Endothelial cell of umbilical vein (primary cell): ENCODE measurements around the gene MYH14. TPM values are rescaled to one million over a fixed set of nuclear protein-coding genes. Genes with fewer than 3 reads are reported as not detected.

ENCODE experiments used
- BruUV-seq: library from RNA; stranded (reverse); fragments of 400-500 nt; replicated peaks from 2 replicates; lab custom pipeline; 2021; lab: Mats Ljungman, UMichigan
- CTCF ChIA-PET: fragments of 300-600, 350-600 bp; sonication (Branson Sonifier 250); formaldehyde crosslinking; loops from one replicate; lab custom pipeline; 2021; ENCODE audit warnings: antibody characterized with exemption, inconsistent platforms; lab: Charles Lee
- POLR2A ChIA-PET: fragments of 300-600, 350-600 bp; sonication (Branson Sonifier 250); formaldehyde crosslinking; loops from one replicate; lab custom pipeline; 2021; ENCODE audit warnings: antibody characterized with exemption, inconsistent platforms; lab: Charles Lee
- DNase-seq: peaks from one replicate; pipeline ENCODE4 v3.0.0-alpha.2; 2011; ENCODE audit warnings: low read depth, low spot score
- FAIRE-seq: peaks from 2 replicates; lab custom pipeline; 2011; peaks lifted over from hg19 to GRCh38; lab: Jason Lieb, UNC
- H2AFZ ChIP-seq: 2 replicates; pipeline ENCODE4 v1.6.0; 2012; ENCODE audit warnings: low read depth, low read length, control low read depth, inconsistent platforms
- H3K27ac ChIP-seq: 2 replicates; pipeline ENCODE4 v1.5.1; 2011; ENCODE audit warnings: low read depth, mild to moderate bottlenecking, control low read depth, low read length, moderate library complexity; ENCODE audit not compliant: insufficient read depth
- H3K27me3 ChIP-seq, 2 experiments: 2 replicates each; pipeline versions ENCODE4 v1.6.0 to v1.6.1; 2011; ENCODE audit warnings: low read length in 2 of 2, mixed read lengths in 1 of 2; ENCODE audit not compliant: control insufficient read depth in 2 of 2, insufficient read depth in 2 of 2
- H3K36me3 ChIP-seq, 2 experiments: 2 replicates in 1 of 2; 3 replicates in 1 of 2; pipeline ENCODE4 v1.5.1; 2011; ENCODE audit warnings: low read length in 2 of 2, mild to moderate bottlenecking in 1 of 2, moderate library complexity in 1 of 2; ENCODE audit not compliant: control insufficient read depth in 2 of 2, insufficient read depth in 2 of 2; ENCODE audit errors: extremely low read depth in 1 of 2
- H3K4me1 ChIP-seq: 3 replicates; pipeline ENCODE4 v1.5.1; 2011; ENCODE audit warnings: mild to moderate bottlenecking, low read length; ENCODE audit not compliant: control insufficient read depth, insufficient read depth; ENCODE audit errors: extremely low read depth
- H3K4me2 ChIP-seq: 2 replicates; pipeline ENCODE4 v1.6.1; 2011; ENCODE audit warnings: low read length, control low read depth, mixed read lengths; ENCODE audit not compliant: insufficient read depth
- H3K4me3 ChIP-seq, 3 experiments: fragments of 200-600 bp in 1 of 3; sonication (generic), shearing (Covaris generic) in 1 of 3; replicated peaks in 1 of 3; 2 replicates each; pipeline ENCODE4 v1.5.1; 2011 to 2016; ENCODE audit warnings: control low read depth in 3 of 3, low read length in 3 of 3, mild to moderate bottlenecking in 2 of 3, inconsistent platforms in 1 of 3, low read depth in 1 of 3, moderate library complexity in 1 of 3; ENCODE audit not compliant: insufficient read depth in 1 of 3
- H3K79me2 ChIP-seq: 2 replicates; pipeline ENCODE4 v1.6.0; 2012; ENCODE audit warnings: low read length, inconsistent platforms; ENCODE audit not compliant: control insufficient read depth, insufficient read depth
- H3K9ac ChIP-seq: replicated peaks from 2 replicates; pipeline ENCODE3; 2011; ENCODE audit warnings: low read length, control low read depth; ENCODE audit not compliant: insufficient read depth; ENCODE audit errors: extremely low read depth
- H3K9me1 ChIP-seq: replicated peaks from 3 replicates; pipeline ENCODE4 v1.6.0; 2011; ENCODE audit warnings: mild to moderate bottlenecking, low read length; ENCODE audit not compliant: control insufficient read depth, insufficient read depth; ENCODE audit errors: extremely low read depth
- H3K9me3 ChIP-seq: replicated peaks from 2 replicates; pipeline ENCODE4 v1.5.1; 2012; ENCODE audit warnings: low read length, inconsistent platforms; ENCODE audit not compliant: control insufficient read depth, insufficient read depth
- H4K20me1 ChIP-seq: replicated peaks from 2 replicates; pipeline ENCODE3; 2011; ENCODE audit warnings: mild to moderate bottlenecking, low read length; ENCODE audit not compliant: control insufficient read depth, insufficient read depth; ENCODE audit errors: extremely low read depth
- EZH2 ChIP-seq: IDR thresholded peaks from 2 replicates; pipeline ENCODE4 v1.6.1; 2012; ENCODE audit warnings: borderline replicate concordance, low read depth, mild to moderate bottlenecking, moderate library complexity, low read length, inconsistent platforms; ENCODE audit not compliant: severe bottlenecking
- FOS ChIP-seq: IDR thresholded peaks from 2 replicates; pipeline ENCODE4 v1.6.1; 2011; ENCODE audit warnings: mild to moderate bottlenecking, low read length, moderate library complexity, borderline replicate concordance; ENCODE audit not compliant: insufficient read depth
- JUN ChIP-seq: IDR thresholded peaks from 2 replicates; pipeline ENCODE4 v1.6.1; 2011; ENCODE audit warnings: borderline replicate concordance, low read depth; ENCODE audit not compliant: insufficient read length, insufficient read depth
- dilution Hi-C: fragments of 300-500 bp; cut with MboI; formaldehyde crosslinking; loops from one replicate; pipeline ENCODE4 v1.15.0; 2019; ENCODE audit warnings: low sequenced_read_pairs; ENCODE audit not compliant: extremely low pct_ligation_motif_present
- intact Hi-C: fragments of 100-400 bp; cut with micrococcal nuclease; formaldehyde crosslinking; loops from one replicate; pipeline ENCODE4 v1.10.0; 2022
- polyA plus RNA-seq, 4 experiments: library from polyadenylated mRNA; depleted of rRNA in 3 of 4; stranded (reverse) in 3 of 4; unstranded in 1 of 4; fragments of >200 nt; gene quantifications; 2 replicates each; pipeline versions ENCODE4 v1.2.1 to v1.2.3, GENCODE V29; 2011 to 2012; ENCODE audit warnings: missing spikeins in 1 of 4
- total RNA-seq: library from RNA; stranded (reverse); gene quantifications from 2 replicates; pipeline ENCODE4 v1.2.3, GENCODE V29; 2021
- TF ChIP-seq, protein P1 (sequence below), 2 donors: IDR thresholded peaks; 1 replicate in 1 of 2; 2 replicates in 1 of 2; pipeline ENCODE4 v1.5.1; 2011; ENCODE audit warnings: low read length in 2 of 2, mild to moderate bottlenecking in 2 of 2, moderate library complexity in 2 of 2, control low read depth in 1 of 2, inconsistent platforms in 1 of 2, low read depth in 1 of 2; ENCODE audit not compliant: insufficient read depth in 1 of 2; ENCODE audit errors: extremely low read depth in 1 of 2

Gene MYH14
- total and polyA plus RNA-seq, 2 donors (not counting 3 experiments of a cell fraction or from before 2014, with no cell fraction given): 0.13 TPM; not detected in 1

GRCh38 chr19:50197348-50197747, 6.1 kb upstream of the MYH14 start:
- intact Hi-C loops: no loop called here
- Histone ChIP-seq H3K36me3 (no peaks in the 10 kb centered on the region), H3K9ac (no peak overlapping the region), H3K27me3 (peaks cover 0 to 3% of the 10 kb centered on the region in 2 experiments), H3K79me2 (no peaks in the 10 kb centered on the region), H3K27ac (no peak overlapping the region), H3K9me3 (no peaks in the 10 kb centered on the region), H2AFZ (no peak overlapping the region), H3K4me3 (no peak overlapping the region), H3K4me1 (no peaks in the 10 kb centered on the region), H3K9me1 (no peaks in the 10 kb centered on the region), H4K20me1 (no peaks in the 10 kb centered on the region), H3K4me2 (no peak overlapping the region)
- ChIA-PET POLR2A (no interaction called here), CTCF (no interaction called here)
- BruUV-seq: no TSS peak
- no peak for DNase-seq
- TF ChIP-seq FOS (no peak), JUN (no peak), EZH2 (no peak)
- TF ChIP-seq, protein P1, sequence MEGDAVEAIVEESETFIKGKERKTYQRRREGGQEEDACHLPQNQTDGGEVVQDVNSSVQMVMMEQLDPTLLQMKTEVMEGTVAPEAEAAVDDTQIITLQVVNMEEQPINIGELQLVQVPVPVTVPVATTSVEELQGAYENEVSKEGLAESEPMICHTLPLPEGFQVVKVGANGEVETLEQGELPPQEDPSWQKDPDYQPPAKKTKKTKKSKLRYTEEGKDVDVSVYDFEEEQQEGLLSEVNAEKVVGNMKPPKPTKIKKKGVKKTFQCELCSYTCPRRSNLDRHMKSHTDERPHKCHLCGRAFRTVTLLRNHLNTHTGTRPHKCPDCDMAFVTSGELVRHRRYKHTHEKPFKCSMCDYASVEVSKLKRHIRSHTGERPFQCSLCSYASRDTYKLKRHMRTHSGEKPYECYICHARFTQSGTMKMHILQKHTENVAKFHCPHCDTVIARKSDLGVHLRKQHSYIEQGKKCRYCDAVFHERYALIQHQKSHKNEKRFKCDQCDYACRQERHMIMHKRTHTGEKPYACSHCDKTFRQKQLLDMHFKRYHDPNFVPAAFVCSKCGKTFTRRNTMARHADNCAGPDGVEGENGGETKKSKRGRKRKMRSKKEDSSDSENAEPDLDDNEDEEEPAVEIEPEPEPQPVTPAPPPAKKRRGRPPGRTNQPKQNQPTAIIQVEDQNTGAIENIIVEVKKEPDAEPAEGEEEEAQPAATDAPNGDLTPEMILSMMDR (IDR thresholded peaks at IDR 0.05; ENCODE audit: extremely low read depth in 1 of 2, insufficient read depth in 1 of 2, low read depth in 1 of 2, low read length in 2 of 2): no peak
- no peak for FAIRE-seq
- dilution Hi-C loops: no loop called here
